HG03378 (cell line): ENCODE results near the gene KIF26B.

Source experiments
- ATAC-seq: cut with Tn5 transposase; IDR thresholded peaks from one replicate; pipeline ENCODE4 v1.9.1; 2021; ENCODE audit warnings: mild to moderate bottlenecking, moderate library complexity; ENCODE audit not compliant: unreplicated experiment

The KIF26B gene

GRCh38 chr1:245582026-245582425, 427.2 kb downstream of the KIF26B start:
- ATAC-seq: no peak

DNA sequence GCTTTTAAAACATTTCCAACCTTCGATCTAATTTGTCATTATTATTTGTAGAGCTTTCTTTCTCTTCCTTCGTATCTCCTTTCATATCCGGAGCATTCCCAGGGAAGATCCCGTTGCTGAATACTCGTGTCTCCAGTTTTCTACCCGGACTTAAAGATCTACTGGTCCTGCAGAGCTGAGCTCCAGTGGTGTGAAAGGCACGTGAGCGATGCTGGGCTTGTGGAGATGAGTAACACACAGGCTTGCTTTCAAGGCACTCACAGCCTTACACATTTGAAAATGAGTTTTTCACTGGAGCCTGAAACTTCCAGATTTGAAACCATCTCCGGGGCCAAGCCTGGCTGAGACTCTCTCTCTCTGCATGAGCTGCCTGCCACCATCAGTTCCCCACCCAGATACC, 428.3 kb downstream of the KIF26B start:
- no peak for ATAC-seq

DNA sequence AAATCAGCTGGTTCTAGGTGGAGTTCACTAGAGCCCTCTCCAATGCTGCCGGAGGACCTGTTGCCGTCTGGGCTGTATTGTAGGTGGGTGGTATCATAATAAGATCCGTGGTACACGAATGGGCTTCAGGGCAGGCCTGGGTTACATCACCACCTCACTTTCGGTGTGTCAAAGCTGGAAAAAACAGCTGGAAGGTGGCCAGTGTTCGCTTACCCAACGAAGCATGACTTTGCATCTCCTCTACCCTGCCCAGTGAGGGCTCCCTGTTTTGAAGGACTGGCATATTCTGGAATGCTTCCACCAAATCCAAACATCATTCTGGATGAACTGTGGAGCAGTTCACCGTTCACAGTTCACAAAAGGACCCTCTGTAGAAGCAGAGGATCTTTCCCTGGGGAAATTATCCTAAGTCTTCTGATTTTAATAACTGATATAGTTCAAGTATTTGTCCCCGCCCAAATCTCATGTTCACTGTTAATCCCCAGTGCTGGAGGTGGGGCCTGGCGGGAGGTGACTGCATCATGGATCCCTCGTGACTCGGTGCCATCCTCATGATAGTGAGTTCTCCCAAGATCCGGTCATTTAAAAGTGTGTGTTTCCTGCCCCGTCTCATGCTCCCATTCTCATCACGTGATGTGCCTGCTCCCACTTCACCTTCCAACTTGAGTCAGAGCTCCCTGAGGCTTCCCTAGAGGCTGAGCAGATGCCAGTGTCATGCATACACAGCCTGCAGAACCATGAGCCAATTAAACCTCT, 429.0 kb downstream of the KIF26B start:
- ATAC-seq: no peak

DNA sequence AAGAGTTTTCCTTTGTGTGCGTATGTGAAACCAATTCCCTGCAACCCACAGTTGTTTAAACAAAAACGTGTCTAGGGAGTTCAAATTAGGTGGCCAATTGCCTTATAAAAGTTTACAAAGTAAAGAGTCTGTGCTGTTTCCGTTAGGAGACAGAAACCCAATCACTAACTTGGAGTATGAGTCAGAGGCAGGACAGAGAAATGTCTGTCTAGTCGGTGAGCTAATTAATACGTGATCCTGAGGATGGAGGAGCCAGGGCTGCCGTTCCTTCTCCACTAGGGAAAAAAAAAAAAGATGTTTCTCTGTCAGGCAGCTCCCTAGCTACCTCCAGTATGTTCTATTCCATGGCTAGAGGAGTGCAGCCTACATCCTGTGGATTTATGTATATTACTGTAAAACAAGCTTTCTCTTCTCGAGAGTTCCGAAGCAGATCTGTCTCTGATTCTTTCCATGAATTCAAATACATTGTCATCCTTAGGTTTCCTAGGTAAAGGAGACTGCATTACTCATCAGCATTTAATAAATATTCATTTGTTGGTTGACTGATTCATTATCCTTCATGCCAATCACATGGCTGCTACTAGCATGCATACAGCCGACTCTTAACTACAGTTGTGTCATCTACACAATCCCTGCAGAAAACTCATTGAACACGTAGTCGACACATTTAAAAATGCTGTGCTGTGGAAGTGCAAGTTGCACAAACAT, 430.6 kb downstream of the KIF26B start:
- no peak for ATAC-seq

- no peak for ATAC-seq
Observed at GRCh38 chr1:245587435-245588115, 432.8 kb downstream of the KIF26B start.

DNA sequence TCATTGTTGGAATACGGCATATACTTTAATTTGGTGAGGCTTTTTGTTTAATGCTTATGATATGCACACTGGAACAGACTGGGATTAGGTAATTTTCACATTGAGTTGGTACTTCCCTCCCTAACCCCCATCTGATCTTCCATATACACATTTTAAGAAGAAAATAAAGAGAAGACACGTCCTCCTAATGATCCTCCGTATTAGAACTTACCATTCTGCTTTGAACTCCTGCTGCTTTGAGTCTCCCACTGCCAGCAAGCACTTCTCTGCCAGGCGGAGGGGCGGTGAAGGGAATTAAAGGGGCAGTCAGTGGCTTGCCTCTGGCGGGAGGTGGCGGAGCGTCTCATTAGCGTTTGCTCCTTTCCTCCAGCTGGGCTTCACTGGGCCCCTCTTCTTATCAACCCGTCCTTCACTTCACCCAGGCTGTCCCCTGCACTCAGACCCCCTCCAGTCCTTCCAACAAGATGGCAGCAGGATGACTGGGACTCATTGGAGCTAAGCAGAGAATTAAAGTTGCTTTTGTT, 433.4 kb downstream of the KIF26B start:
- no peak for ATAC-seq

- no peak for ATAC-seq
Observed at GRCh38 chr1:245589316-245589715, 434.5 kb downstream of the KIF26B start.

GRCh38 chr1:245589906-245590305, 435.1 kb downstream of the KIF26B start:
- ATAC-seq: no peak

GRCh38 chr1:245590726-245591125, 435.9 kb downstream of the KIF26B start:
- ATAC-seq: no peak

GRCh38 chr1:245591346-245592188, 436.8 kb downstream of the KIF26B start:
- ATAC-seq: no peak

DNA sequence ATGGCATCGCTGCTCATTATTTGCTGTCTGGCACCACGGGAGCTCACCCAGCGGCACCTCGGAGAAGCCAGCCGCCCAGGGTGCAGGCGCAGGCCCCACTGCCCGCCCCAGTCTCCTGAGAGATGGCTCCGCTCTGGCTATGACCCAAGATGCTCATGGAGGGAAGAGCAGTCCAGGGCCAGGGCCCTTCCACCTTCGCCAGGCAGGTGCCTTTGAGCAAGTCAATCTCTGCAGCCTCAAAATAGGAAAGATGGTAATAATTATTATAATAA, 437.3 kb downstream of the KIF26B start:
- no peak for ATAC-seq

- no peak for ATAC-seq
Observed at GRCh38 chr1:245598524-245599305, 443.9 kb downstream of the KIF26B start.

GRCh38 chr1:245599371-245600174, 444.8 kb downstream of the KIF26B start:
- ATAC-seq: no peak

- no peak for ATAC-seq
Observed at GRCh38 chr1:245600658-245601057, 445.9 kb downstream of the KIF26B start.

DNA sequence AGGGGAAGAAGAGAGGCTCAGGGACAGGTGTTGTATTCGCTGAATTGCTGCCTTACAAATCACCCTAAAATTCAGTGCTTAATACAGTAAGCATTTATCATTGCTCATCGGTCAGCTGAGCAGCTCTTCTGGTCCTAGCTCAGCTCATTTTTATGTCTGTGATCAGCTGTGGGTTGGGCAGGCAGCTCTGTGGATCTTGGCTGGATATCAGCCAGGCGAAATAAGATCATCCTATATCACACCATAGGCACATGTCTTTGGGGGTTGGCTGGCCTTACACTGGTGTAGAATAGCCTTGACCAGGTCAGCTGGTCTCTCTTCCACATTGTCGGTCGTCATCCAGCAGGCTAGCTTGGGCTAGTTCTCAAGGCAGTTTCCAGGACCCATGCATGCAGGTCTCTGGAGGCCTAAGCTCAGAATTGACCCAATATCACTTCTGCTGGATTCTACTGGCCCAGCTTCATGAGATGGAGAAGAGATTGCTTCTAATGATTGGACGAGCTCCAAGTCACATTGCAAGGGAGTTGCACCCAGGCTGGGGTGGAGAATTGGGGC, 448.6 kb downstream of the KIF26B start:
- no peak for ATAC-seq

- ATAC-seq: no peak
Observed at GRCh38 chr1:245604979-245605378, 450.2 kb downstream of the KIF26B start.

GRCh38 chr1:245605480-245606156, 450.8 kb downstream of the KIF26B start:
- ATAC-seq: no peak

GRCh38 chr1:245606157-245606725, 451.5 kb downstream of the KIF26B start:
- ATAC-seq: no peak
